OCI-LY7 (cell line): ENCODE results near the gene P2RX1. TPM values are rescaled to one million over a fixed set of nuclear protein-coding genes. Genes with fewer than 3 reads are reported as not detected.

ENCODE experiments used
- BruUV-seq: library from RNA; stranded (reverse); fragments of 400-500 nt; replicated peaks from 2 replicates; lab custom pipeline; 2021; lab: Mats Ljungman, UMichigan
- CTCF ChIA-PET: fragments of 300-600 bp; sonication (Branson Sonifier 250); formaldehyde crosslinking; loops from one replicate; lab custom pipeline; 2022; ENCODE audit warnings: antibody characterized with exemption; ENCODE audit not compliant: unreplicated experiment; lab: Charles Lee
- POLR2A ChIA-PET: fragments of 300-600 bp; sonication (Branson Sonifier 250); formaldehyde crosslinking; loops from one replicate; lab custom pipeline; 2022; ENCODE audit warnings: antibody characterized with exemption; lab: Charles Lee
- DNase-seq: peaks from one replicate; pipeline ENCODE4 v3.0.0-alpha.2; 2015; ENCODE audit warnings: low spot score
- H2AFZ ChIP-seq: fragments of 200-600 bp; sonication (generic), shearing (Covaris generic); 2 replicates; pipeline ENCODE4 v1.6.1; 2014; ENCODE audit warnings: mild to moderate bottlenecking, antibody characterized with exemption, low read length, moderate library complexity
- H3K27ac ChIP-seq: fragments of 200-600 bp; sonication (generic); 2 replicates; pipeline ENCODE4 v1.5.1; 2014; ENCODE audit warnings: mixed run types, low read depth, mild to moderate bottlenecking, moderate library complexity, low read length, inconsistent platforms; ENCODE audit not compliant: poor library complexity, severe bottlenecking
- H3K36me3 ChIP-seq: fragments of 200-600 bp; sonication (generic); 2 replicates; pipeline ENCODE4 v1.6.1; 2014; ENCODE audit warnings: mild to moderate bottlenecking, antibody characterized with exemption, low read length, moderate library complexity, mixed read lengths; ENCODE audit not compliant: insufficient read depth
- H3K4me1 ChIP-seq: fragments of 200-600 bp; sonication (generic); 2 replicates; pipeline ENCODE4 v1.5.1; 2014; ENCODE audit warnings: mild to moderate bottlenecking, low read length; ENCODE audit not compliant: insufficient read depth, poor library complexity, severe bottlenecking
- H3K4me2 ChIP-seq: fragments of 200-600 bp; sonication (generic); 2 replicates; pipeline ENCODE4 v1.6.1; 2014; ENCODE audit warnings: mild to moderate bottlenecking, low read length
- H3K4me3 ChIP-seq: fragments of 200-600 bp; sonication (generic); 2 replicates; pipeline ENCODE4 v1.5.1; 2014; ENCODE audit warnings: mild to moderate bottlenecking, low read depth, low read length; ENCODE audit not compliant: poor library complexity, severe bottlenecking
- H3K79me2 ChIP-seq: fragments of 200-600 bp; sonication (generic); 2 replicates; pipeline ENCODE4 v1.6.1; 2016; ENCODE audit warnings: low read depth, mild to moderate bottlenecking, low read length, moderate library complexity, mixed read lengths; ENCODE audit not compliant: insufficient read depth
- H3K9me2 ChIP-seq: fragments of 200-600 bp; sonication (generic); 2 replicates; pipeline ENCODE4 v1.6.1; 2016; ENCODE audit warnings: mild to moderate bottlenecking, low read length, mixed read lengths; ENCODE audit not compliant: insufficient read depth
- H3K9me3 ChIP-seq: fragments of 200-600 bp; sonication (generic); 2 replicates; pipeline ENCODE4 v1.6.1; 2014; ENCODE audit warnings: mild to moderate bottlenecking, mixed run types, low read length, mixed read lengths
- H4K20me1 ChIP-seq: fragments of 200-600 bp; sonication (generic); 2 replicates; pipeline ENCODE4 v1.6.1; 2014; ENCODE audit warnings: mild to moderate bottlenecking, antibody characterized with exemption, low read length, moderate library complexity, mixed read lengths; ENCODE audit not compliant: insufficient read depth
- EZH2phosphoT487 ChIP-seq: fragments of 200-600 bp; sonication (generic); IDR thresholded peaks from 2 replicates; pipeline ENCODE4 v1.6.1; 2018; ENCODE audit warnings: low read depth, borderline replicate concordance, mild to moderate bottlenecking, mixed run types, antibody characterized with exemption, low read length, moderate library complexity, mixed read lengths
- intact Hi-C: fragments of 100-400 bp; cut with micrococcal nuclease; formaldehyde crosslinking; loops from one replicate; pipeline ENCODE4 v1.10.0; 2022; ENCODE audit not compliant: unreplicated experiment
- total RNA-seq, 2 experiments: library from RNA; depleted of rRNA in 1 of 2; stranded (reverse); fragments of >200 nt in 1 of 2; shearing (Covaris generic) in 1 of 2; gene quantifications; 2 replicates each; pipeline ENCODE4 v1.2.3, GENCODE V29; 2014 to 2022
- TF ChIP-seq, protein P1 (sequence below): fragments of 200-600 bp; sonication (generic); conservative IDR thresholded peaks from 2 replicates; pipeline ENCODE4 v1.5.1; 2014; ENCODE audit warnings: mild to moderate bottlenecking, antibody characterized with exemption, low read length, moderate library complexity, mixed read lengths

The P2RX1 gene
- total RNA-seq, 2 experiments from 2014 or later, result 0.69 to 4.5 TPM

DNA sequence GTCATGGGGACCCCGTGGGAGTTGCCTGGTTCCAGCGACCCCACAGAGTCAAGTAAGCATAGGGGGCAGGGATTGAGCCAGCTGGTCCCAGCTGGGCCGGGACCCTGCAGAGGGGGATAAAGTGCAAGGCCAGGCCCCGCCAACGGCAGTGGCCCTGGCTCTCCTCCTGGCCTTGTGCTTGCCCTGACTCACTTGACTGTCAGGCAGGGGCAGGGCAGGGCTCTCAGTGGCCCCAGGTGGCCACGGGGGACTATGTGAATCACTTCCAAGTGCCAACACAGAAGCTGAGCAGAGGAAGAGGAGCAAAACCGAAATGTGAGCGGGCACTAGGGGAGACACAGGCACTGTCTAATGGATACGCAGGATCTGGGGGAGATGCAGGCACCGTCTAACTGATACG lies 48.7 kb downstream of the P2RX1 start:
- intact Hi-C loops, result no loop called here
- no TSS peak for BruUV-seq
- Histone ChIP-seq H3K79me2 (no peaks in the 10 kb centered on the region), H3K4me1 (no peaks in the 10 kb centered on the region), H3K4me3 (no peak overlapping the region), H4K20me1 (no peaks in the 10 kb centered on the region), H2AFZ (no peak overlapping the region), H3K9me2 (no peaks in the 10 kb centered on the region), H3K4me2 (no peak overlapping the region), H3K9me3 (no peaks in the 10 kb centered on the region), H3K36me3 (no peaks in the 10 kb centered on the region), H3K27ac (no peak overlapping the region)
- no peak for DNase-seq
- CTCF ChIA-PET, result no interaction called here
- POLR2A ChIA-PET, result interaction anchor here (0.6 kb wide), 1 partner anchor 94 kb away, joined by 4 read pairs; no protein-coding TSS in a partner anchor
- TF ChIP-seq, protein P1, sequence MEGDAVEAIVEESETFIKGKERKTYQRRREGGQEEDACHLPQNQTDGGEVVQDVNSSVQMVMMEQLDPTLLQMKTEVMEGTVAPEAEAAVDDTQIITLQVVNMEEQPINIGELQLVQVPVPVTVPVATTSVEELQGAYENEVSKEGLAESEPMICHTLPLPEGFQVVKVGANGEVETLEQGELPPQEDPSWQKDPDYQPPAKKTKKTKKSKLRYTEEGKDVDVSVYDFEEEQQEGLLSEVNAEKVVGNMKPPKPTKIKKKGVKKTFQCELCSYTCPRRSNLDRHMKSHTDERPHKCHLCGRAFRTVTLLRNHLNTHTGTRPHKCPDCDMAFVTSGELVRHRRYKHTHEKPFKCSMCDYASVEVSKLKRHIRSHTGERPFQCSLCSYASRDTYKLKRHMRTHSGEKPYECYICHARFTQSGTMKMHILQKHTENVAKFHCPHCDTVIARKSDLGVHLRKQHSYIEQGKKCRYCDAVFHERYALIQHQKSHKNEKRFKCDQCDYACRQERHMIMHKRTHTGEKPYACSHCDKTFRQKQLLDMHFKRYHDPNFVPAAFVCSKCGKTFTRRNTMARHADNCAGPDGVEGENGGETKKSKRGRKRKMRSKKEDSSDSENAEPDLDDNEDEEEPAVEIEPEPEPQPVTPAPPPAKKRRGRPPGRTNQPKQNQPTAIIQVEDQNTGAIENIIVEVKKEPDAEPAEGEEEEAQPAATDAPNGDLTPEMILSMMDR, result no peak
- no peak for TF ChIP-seq EZH2phosphoT487

DNA sequence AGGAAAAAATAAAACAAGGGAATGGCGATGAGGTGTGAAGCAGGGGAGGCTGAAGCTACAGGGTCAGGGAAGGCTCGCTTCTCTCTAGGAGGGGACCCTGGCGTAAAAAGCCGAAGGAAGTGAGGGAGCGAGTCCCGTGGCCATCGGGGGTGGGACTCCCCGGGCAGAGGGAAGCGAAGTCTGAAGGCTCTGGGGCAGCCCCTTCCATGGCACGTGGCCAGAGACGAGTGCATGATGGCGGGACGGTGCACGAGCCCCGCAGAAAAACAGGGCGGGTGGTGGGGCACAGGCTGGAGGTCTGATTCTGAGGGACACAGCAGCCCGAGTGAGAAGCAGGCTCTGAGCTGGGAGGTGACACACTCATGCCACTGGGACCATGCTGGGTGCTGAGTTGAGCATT lies 49.2 kb downstream of the P2RX1 start:
- no peak overlapping the region for H3K4me2 ChIP-seq
- H3K9me2 ChIP-seq, result no peaks in the 10 kb centered on the region
- CTCF ChIA-PET, result no interaction called here
- H3K4me3 ChIP-seq, result no peak overlapping the region
- no TSS peak for BruUV-seq
- no peaks in the 10 kb centered on the region for H3K36me3 ChIP-seq
- intact Hi-C loops, result no loop called here
- no peak for DNase-seq
- TF ChIP-seq, protein P1, result no peak
- no peak for TF ChIP-seq EZH2phosphoT487
- no peaks in the 10 kb centered on the region for H3K9me3 ChIP-seq
- no peaks in the 10 kb centered on the region for H4K20me1 ChIP-seq
- H3K4me1 ChIP-seq, result no peaks in the 10 kb centered on the region
- H3K79me2 ChIP-seq, result no peaks in the 10 kb centered on the region
- no peak overlapping the region for H2AFZ ChIP-seq
- POLR2A ChIA-PET, result interaction anchor here (0.6 kb wide), 1 partner anchor 94 kb away, joined by 4 read pairs; no protein-coding TSS in a partner anchor
- no peak overlapping the region for H3K27ac ChIP-seq

GRCh38 chr17:3866276-3866675 lies 50.0 kb downstream of the P2RX1 start:
- TF ChIP-seq EZH2phosphoT487, result no peak
- TF ChIP-seq, protein P1, result no peak
- no peaks in the 10 kb centered on the region for H3K9me3 ChIP-seq
- no peaks in the 10 kb centered on the region for H3K79me2 ChIP-seq
- DNase-seq, result no peak
- BruUV-seq, result no TSS peak
- ChIA-PET POLR2A (no interaction called here), CTCF (no interaction called here)
- no peaks in the 10 kb centered on the region for H3K4me1 ChIP-seq
- H3K36me3 ChIP-seq, result no peaks in the 10 kb centered on the region
- H2AFZ ChIP-seq, result no peak overlapping the region
- H3K9me2 ChIP-seq, result no peaks in the 10 kb centered on the region
- no peaks in the 10 kb centered on the region for H4K20me1 ChIP-seq
- H3K4me3 ChIP-seq, result no peak overlapping the region
- H3K27ac ChIP-seq, result no peak overlapping the region
- intact Hi-C loops, result no loop called here
- no peak overlapping the region for H3K4me2 ChIP-seq
